ENCODE measurements around the gene BDH1.
"Not testable (repeated sequence)": the region's sequence is repeated elsewhere in the genome, so short reads cannot be mapped to it uniquely, and the experiment has no call there.

DNA sequence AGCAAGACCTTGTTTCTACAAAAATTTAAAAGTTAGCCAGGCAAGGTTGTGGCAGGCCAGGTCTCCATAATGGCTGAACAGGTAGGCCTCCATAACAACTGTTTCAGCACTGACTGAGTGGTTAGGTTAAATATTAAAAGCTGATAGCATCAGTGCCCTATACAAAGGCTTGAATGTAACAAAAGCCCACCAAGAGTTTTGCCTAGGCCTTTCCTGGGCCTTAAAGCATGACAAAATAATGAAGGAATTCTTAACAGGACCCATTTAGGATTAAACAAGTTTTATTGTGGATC, 16.1 kb upstream of the BDH1 start:
- TF ChIP-seq, protein P1, sequence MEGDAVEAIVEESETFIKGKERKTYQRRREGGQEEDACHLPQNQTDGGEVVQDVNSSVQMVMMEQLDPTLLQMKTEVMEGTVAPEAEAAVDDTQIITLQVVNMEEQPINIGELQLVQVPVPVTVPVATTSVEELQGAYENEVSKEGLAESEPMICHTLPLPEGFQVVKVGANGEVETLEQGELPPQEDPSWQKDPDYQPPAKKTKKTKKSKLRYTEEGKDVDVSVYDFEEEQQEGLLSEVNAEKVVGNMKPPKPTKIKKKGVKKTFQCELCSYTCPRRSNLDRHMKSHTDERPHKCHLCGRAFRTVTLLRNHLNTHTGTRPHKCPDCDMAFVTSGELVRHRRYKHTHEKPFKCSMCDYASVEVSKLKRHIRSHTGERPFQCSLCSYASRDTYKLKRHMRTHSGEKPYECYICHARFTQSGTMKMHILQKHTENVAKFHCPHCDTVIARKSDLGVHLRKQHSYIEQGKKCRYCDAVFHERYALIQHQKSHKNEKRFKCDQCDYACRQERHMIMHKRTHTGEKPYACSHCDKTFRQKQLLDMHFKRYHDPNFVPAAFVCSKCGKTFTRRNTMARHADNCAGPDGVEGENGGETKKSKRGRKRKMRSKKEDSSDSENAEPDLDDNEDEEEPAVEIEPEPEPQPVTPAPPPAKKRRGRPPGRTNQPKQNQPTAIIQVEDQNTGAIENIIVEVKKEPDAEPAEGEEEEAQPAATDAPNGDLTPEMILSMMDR (optimal IDR thresholded peaks at IDR 0.05 in 1 of 3, IDR thresholded peaks at IDR 0.05 in 1 of 3, conservative IDR thresholded peaks at IDR 0.05 in 1 of 3; ENCODE audit: extremely low read depth in 1 of 3, insufficient read depth in 2 of 3, low read length in 3 of 3), result not testable (repeated sequence)
- TF ChIP-seq EZH2 (IDR thresholded peaks at IDR 0.05; ENCODE audit: low read length), result not testable (repeated sequence)
